Measurements from ENCODE around the gene PIR. TPM values are rescaled to one million over a fixed set of nuclear protein-coding genes. Genes with fewer than 3 reads are reported as not detected.

Gene PIR
- total and polyA plus RNA-seq, 9 of the 15 experiments (the other 6 are each of a cell fraction or from before 2014, with no cell fraction given): 7.5 to 29.8 (median 11.5) TPM

DNA sequence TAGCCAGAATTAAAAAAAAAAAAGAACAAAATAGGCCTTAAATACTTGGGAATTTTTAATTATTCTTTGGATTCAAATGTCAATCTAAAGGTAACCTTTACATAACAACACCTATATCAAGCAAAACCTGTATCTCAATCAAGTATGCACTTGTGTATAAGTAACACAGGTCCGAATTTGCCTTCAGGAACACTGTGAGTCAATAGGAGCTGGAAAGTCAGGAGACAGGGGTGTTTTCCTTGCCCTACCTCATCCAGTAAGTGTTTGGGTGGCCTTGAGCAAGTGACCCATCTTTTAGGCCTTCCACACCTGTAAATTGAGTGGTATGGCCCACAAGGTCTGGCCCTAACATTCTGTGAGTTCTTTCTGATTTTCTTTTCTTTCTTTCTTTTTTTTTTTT is 68.1 kb downstream of the PIR start (continued):
- TF ChIP-seq, protein P1, sequence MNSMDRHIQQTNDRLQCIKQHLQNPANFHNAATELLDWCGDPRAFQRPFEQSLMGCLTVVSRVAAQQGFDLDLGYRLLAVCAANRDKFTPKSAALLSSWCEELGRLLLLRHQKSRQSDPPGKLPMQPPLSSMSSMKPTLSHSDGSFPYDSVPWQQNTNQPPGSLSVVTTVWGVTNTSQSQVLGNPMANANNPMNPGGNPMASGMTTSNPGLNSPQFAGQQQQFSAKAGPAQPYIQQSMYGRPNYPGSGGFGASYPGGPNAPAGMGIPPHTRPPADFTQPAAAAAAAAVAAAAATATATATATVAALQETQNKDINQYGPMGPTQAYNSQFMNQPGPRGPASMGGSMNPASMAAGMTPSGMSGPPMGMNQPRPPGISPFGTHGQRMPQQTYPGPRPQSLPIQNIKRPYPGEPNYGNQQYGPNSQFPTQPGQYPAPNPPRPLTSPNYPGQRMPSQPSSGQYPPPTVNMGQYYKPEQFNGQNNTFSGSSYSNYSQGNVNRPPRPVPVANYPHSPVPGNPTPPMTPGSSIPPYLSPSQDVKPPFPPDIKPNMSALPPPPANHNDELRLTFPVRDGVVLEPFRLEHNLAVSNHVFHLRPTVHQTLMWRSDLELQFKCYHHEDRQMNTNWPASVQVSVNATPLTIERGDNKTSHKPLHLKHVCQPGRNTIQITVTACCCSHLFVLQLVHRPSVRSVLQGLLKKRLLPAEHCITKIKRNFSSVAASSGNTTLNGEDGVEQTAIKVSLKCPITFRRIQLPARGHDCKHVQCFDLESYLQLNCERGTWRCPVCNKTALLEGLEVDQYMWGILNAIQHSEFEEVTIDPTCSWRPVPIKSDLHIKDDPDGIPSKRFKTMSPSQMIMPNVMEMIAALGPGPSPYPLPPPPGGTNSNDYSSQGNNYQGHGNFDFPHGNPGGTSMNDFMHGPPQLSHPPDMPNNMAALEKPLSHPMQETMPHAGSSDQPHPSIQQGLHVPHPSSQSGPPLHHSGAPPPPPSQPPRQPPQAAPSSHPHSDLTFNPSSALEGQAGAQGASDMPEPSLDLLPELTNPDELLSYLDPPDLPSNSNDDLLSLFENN (IDR thresholded peaks at IDR 0.05; ENCODE audit: low read depth in 2 of 2, low read length in 2 of 2): no peak
- TF ChIP-seq, protein P2, sequence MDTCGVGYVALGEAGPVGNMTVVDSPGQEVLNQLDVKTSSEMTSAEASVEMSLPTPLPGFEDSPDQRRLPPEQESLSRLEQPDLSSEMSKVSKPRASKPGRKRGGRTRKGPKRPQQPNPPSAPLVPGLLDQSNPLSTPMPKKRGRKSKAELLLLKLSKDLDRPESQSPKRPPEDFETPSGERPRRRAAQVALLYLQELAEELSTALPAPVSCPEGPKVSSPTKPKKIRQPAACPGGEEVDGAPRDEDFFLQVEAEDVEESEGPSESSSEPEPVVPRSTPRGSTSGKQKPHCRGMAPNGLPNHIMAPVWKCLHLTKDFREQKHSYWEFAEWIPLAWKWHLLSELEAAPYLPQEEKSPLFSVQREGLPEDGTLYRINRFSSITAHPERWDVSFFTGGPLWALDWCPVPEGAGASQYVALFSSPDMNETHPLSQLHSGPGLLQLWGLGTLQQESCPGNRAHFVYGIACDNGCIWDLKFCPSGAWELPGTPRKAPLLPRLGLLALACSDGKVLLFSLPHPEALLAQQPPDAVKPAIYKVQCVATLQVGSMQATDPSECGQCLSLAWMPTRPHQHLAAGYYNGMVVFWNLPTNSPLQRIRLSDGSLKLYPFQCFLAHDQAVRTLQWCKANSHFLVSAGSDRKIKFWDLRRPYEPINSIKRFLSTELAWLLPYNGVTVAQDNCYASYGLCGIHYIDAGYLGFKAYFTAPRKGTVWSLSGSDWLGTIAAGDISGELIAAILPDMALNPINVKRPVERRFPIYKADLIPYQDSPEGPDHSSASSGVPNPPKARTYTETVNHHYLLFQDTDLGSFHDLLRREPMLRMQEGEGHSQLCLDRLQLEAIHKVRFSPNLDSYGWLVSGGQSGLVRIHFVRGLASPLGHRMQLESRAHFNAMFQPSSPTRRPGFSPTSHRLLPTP (IDR thresholded peaks at IDR 0.05; ENCODE audit: borderline replicate concordance, extremely low read depth, insufficient read length): no peak
- TF ChIP-seq, protein P3, sequence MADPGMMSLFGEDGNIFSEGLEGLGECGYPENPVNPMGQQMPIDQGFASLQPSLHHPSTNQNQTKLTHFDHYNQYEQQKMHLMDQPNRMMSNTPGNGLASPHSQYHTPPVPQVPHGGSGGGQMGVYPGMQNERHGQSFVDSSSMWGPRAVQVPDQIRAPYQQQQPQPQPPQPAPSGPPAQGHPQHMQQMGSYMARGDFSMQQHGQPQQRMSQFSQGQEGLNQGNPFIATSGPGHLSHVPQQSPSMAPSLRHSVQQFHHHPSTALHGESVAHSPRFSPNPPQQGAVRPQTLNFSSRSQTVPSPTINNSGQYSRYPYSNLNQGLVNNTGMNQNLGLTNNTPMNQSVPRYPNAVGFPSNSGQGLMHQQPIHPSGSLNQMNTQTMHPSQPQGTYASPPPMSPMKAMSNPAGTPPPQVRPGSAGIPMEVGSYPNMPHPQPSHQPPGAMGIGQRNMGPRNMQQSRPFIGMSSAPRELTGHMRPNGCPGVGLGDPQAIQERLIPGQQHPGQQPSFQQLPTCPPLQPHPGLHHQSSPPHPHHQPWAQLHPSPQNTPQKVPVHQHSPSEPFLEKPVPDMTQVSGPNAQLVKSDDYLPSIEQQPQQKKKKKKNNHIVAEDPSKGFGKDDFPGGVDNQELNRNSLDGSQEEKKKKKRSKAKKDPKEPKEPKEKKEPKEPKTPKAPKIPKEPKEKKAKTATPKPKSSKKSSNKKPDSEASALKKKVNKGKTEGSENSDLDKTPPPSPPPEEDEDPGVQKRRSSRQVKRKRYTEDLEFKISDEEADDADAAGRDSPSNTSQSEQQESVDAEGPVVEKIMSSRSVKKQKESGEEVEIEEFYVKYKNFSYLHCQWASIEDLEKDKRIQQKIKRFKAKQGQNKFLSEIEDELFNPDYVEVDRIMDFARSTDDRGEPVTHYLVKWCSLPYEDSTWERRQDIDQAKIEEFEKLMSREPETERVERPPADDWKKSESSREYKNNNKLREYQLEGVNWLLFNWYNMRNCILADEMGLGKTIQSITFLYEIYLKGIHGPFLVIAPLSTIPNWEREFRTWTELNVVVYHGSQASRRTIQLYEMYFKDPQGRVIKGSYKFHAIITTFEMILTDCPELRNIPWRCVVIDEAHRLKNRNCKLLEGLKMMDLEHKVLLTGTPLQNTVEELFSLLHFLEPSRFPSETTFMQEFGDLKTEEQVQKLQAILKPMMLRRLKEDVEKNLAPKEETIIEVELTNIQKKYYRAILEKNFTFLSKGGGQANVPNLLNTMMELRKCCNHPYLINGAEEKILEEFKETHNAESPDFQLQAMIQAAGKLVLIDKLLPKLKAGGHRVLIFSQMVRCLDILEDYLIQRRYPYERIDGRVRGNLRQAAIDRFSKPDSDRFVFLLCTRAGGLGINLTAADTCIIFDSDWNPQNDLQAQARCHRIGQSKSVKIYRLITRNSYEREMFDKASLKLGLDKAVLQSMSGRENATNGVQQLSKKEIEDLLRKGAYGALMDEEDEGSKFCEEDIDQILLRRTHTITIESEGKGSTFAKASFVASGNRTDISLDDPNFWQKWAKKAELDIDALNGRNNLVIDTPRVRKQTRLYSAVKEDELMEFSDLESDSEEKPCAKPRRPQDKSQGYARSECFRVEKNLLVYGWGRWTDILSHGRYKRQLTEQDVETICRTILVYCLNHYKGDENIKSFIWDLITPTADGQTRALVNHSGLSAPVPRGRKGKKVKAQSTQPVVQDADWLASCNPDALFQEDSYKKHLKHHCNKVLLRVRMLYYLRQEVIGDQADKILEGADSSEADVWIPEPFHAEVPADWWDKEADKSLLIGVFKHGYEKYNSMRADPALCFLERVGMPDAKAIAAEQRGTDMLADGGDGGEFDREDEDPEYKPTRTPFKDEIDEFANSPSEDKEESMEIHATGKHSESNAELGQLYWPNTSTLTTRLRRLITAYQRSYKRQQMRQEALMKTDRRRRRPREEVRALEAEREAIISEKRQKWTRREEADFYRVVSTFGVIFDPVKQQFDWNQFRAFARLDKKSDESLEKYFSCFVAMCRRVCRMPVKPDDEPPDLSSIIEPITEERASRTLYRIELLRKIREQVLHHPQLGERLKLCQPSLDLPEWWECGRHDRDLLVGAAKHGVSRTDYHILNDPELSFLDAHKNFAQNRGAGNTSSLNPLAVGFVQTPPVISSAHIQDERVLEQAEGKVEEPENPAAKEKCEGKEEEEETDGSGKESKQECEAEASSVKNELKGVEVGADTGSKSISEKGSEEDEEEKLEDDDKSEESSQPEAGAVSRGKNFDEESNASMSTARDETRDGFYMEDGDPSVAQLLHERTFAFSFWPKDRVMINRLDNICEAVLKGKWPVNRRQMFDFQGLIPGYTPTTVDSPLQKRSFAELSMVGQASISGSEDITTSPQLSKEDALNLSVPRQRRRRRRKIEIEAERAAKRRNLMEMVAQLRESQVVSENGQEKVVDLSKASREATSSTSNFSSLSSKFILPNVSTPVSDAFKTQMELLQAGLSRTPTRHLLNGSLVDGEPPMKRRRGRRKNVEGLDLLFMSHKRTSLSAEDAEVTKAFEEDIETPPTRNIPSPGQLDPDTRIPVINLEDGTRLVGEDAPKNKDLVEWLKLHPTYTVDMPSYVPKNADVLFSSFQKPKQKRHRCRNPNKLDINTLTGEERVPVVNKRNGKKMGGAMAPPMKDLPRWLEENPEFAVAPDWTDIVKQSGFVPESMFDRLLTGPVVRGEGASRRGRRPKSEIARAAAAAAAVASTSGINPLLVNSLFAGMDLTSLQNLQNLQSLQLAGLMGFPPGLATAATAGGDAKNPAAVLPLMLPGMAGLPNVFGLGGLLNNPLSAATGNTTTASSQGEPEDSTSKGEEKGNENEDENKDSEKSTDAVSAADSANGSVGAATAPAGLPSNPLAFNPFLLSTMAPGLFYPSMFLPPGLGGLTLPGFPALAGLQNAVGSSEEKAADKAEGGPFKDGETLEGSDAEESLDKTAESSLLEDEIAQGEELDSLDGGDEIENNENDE (IDR thresholded peaks at IDR 0.05; ENCODE audit: low read depth, low read length): no peak
- no peak for TF ChIP-seq RBFOX2 (IDR thresholded peaks at IDR 0.05; ENCODE audit: low read depth, low read length)
- TF ChIP-seq TBP (optimal IDR thresholded peaks at IDR 0.05; ENCODE audit: low read depth, low read length): no peak
- no peak for TF ChIP-seq GATAD2A (IDR thresholded peaks at IDR 0.05)
